ENCODE data around the gene SAMMSON.

The SAMMSON gene

DNA sequence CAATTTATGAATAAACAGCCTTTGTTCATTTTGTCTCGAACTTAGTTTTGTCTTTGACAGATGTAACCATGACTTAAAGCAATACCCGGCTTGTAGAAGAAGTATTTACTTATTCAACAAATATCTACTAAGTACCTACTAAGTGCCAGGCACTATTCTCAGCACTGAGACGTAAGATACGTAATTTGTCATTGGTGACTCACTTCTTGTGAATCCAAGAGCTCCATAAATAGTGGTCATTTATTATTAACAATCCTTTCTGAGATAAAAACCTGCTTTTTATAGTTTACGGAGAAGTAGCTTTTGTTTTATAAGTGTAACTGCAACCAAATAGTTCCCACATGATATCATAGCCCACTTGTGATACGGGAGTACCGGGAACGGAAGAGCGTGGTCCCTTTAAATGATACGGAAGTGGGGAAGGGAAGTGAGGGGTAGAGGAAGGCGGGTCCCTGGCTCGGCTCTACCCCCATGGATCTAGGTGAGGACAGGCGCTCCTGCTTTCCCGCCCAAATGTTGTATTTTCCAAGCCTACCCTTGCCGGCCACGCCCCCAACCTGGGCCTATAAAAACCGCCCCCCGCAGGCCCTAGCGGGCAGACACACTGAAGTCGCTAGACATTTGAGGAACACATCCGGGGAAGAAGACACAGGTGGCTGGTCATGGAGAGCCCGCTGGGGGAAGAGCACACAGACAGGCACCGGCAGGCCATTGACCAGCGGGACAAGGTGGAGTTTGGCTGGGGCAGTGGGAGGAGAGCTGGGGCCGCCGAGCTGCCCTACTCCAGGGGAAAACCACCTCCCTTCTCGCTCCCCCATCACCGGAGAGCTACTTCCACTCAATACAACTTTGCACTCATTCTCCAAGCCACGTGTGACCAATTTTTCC, at the start of gene SAMMSON:
Gene SAMMSON, plus strand, starts transcription at position 594 of the 888 bp plus-strand sequence.
- no peak for DNase-seq (ENCODE audit: low read depth)

DNA sequence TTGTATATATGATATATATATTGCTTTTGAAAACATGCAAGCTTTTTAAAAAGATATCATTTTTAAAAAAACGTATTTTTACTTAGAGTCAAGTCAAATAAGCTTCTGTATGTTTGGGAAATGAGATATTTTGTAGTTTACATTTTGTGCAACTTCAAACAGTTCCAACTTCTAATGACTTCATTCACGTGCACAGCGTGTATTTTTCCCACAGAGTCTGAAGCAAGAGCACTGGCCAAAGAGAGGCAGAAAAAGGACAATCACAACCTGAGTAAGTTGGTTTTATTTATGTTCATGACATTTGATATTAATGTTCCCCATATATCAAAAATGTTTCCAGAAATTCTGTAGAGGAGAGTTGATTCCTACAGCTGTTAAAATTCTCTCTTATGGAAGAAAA, 47.9 kb upstream of the SAMMSON start:
- no peak for DNase-seq (ENCODE audit: low read depth)

DNA sequence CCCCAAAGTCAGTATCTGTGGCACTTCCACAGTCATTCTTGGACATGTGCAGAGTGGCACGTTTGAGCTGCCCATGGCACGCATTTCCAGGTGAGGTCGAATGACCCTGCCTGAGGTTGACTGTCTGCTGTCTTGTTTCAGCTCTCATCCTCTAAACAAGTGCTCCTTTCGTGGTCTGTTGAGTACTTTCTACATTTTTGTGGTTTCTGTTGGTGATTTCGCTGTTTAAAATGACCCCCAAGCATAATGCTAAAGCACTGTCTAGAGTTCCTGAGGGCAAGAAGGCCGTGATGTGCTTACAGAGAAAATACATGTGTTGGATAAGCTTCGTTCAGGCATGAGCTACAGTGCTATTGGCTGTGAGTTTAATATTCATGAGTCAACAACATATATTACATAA, 40.0 kb upstream of the SAMMSON start:
- DNase-seq (ENCODE audit: low read depth) = no peak

DNA sequence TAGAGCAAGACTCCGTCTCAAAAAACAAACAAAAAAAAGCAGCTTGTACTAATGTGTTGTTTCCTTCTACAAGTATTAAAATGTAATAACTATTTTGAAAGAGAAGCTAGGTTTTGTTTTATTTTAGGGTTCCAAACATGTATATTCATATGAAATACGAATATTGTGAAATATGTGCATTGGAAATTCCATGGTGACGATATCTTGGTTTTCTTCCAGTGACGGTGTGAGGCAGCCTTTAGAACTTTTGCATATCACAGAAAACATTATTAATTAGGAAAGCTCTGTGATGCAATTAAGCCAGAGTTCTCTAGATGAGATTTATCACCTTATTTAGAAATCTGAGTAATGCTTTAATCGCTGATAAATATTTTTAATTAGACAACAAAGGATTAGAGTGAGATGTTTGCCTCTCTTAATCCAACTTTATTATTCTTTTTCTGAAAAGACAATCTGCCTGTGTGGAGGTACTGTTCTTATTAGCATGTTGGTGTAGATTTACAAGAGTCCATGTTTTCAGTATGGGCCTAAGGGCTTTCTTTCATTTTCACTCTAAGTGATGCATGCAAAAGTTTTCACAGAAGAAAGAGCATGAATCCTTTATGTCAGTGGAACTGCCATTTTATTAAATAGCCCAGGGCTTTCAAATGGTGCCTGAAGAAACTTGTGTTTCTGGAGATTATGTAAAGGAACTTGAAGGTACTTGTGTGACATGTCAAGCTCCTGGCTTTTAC, 37.7 kb upstream of the SAMMSON start:
- DNase-seq (ENCODE audit: low read depth) = no peak

DNA sequence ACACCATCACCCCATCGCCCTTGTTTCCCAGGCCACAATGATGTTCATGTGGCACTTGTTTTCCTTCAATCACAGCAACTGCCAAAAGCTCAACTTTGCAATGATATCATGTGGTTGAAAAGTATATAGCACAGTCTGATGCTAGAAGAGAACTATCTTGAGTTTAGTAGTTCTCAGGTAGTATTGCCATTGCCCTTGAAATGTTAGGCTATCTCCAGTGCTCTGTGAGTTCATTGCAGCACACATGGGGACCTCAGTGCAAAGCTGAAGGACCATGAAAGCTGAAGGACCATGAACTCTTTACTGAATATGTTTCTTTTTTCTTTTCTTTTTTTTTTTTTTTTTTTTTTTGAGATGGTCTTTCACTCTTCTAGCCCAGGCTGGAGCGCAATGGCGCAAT, 35.9 kb upstream of the SAMMSON start:
- DNase-seq (ENCODE audit: low read depth) = no peak

DNA sequence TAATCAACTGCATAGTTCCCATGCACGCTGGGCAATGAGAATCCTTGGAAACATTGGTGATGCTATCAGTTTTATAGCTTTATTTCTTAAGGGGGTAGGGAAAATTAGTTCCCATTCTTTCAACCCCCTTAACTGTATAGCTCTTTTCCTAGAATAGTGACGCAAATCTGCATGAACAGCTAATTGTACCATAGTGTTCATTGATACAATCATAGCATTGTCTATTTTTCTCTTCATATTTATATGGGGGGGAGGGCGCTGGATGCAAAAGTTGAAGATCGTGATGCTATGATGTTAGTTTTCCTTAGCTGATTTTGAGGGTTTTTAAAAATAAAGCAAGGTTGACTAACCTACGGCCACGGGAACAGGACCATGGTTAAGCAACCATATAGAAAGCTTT, 32.4 kb upstream of the SAMMSON start:
- DNase-seq (ENCODE audit: low read depth) = no peak

DNA sequence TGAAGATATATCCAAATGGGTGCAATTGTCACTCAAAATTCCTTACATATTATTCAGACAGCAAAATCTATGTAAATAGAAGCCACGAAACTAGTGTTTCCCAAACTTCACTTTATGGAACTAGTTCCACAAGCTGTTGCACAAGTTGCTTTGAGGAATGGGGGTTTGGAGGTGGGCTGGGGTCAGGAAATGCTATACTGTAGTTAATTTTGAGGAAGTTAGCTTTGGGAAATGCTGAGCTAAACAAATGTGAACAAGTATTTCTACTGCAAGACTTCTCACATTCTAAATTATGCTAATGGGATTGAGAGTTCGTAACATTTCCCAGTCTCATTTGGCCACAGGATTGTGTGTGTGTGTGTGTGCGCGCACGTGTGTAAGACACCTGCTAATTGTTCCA, 28.7 kb upstream of the SAMMSON start:
- DNase-seq (ENCODE audit: low read depth) = no peak

DNA sequence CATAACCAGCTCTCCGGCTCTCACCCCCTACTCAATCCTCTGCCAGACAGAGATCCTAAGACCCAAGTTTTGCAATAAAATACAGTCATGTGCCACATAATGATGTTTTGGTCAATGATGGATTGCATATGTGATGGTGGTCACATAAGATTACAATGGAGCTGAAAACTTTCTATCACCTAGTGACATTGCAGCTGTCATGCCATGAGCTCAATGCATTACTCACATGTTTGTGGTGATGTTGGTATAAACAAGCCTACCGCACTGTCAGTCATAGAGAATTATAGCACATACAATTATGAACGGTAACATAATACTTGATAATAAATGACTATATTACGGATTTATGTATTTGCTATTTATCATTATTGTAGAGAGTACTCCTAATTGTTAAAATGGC, 26.9 kb upstream of the SAMMSON start:
- no peak for DNase-seq (ENCODE audit: low read depth)

DNA sequence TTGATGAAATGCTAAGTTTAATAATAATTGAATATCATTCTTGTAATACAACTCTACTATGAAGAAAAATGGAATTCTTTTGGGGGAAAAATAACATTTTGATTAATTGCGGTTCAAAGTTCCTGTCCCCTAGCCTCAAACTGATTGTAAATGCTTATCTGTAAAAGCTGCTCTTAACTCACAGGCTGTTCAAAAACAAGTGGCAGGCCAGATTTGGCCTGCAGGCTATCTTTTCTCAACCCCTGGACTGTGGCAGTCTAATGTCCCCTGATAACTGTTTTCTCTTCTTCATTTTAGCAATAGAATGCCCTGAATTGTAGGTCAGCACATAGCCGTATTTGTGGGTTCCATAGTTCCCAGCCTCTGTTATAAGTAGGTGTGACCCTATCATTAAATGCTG, 23.5 kb upstream of the SAMMSON start:
- no peak for DNase-seq (ENCODE audit: low read depth)

DNA sequence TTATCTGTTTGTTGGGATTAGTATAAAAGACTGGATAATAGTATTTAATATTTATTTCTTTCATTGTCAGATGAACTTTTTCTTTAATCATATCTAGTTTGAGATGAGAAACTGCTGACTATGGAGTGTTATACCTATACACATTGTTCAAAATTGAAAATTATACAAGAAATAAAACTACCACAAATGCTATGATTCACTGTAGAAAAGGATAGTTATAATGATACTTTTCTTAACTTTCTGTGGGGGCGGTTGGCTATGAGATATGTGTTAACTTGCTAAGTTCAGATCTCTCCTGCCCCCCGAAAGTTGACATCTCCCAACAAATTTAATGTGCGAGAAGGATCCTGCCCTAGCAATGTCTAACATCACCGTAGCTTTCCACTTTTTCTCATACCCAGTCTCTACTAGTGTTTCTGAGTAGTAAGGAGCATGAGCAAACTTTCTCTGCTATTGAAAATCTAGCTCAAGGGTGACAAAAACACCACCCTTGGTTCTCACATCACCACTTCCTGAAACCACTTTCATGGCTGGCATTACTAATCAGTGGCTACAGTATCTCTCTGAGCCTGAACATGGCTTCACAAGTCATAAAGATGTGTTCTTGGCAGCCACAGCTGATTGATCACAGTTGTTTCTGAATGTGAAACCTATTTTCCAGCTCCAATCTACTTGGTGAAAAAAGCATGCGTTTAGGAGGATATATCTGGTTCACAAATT, 15.8 kb upstream of the SAMMSON start:
- DNase-seq (ENCODE audit: low read depth) = no peak

DNA sequence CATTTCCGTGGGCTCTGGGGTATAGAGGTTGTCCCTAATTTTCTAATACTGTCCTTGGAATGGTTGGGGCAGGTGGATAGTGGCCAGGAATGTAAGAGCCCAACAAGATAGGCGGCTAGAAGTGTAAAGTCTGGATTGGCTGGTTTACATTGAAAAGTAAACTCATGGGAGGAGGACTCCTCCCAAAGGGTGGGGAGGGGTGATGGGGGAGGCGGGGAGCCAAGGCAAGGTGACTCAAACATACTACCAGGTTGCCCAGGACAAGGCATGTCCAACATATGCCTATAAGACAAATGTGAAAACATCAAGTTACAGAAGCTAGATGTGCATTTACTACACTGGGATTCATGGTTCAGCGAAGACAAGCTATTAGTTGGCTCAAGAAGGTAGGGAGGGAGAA, 14.3 kb upstream of the SAMMSON start:
- no peak for DNase-seq (ENCODE audit: low read depth)

DNA sequence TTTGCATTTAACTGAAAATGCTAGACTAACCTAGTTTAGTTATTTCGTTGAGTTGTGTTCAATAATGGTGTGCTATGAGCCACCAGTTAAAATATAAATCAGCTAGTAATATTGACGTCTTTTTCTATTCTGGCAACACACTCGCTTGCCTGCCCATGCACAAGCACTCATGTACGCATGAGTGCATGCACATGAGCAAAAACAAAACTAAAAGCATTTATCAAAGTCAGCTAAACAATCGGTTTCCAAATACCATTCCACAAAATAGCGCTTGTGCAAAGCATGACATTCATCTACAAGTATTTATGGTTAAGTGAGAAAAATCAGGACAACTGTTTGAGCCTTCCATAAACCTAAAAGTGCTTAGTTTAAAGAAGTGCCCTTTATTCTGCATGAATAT, 13.1 kb upstream of the SAMMSON start:
- no peak for DNase-seq (ENCODE audit: low read depth)

DNA sequence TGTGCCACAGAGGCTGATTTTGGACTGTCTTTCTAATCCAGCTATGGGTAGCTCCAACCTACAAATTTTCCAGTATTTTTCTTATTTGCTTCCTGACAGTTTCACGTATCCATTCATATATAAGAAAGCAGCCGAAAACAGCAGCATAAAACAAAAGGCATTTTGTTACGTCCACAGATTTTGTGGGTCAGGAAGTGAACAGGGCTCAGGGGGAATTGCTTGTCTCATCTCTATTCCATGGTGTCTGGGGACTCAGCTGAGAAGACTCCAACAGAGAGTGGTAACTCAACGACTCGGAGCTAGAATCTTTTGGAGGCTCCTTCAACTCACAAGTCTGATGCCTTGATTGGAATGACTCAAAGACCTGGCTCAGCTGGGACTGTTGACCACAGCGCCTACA, 11.7 kb upstream of the SAMMSON start:
- no peak for DNase-seq (ENCODE audit: low read depth)

DNA sequence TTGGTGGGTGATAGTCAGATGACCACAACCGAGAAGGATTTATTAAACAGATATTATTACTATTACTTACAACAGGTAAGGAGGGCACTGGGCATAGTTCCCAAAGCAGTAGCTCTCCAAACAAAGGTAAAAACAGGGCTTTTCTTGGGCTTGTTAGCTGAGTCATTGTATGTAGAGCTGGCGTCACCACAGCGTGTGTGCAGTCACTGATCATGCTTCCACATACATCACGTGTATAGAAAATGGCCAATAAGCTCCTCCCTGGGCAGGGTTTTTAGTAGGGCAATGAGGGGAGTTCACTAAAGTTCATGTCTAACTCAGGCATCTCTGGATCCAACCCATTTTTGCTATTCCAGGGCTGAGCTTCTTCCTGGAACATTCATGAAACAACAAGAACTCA, 5.8 kb upstream of the SAMMSON start:
- no peak for DNase-seq (ENCODE audit: low read depth)

DNA sequence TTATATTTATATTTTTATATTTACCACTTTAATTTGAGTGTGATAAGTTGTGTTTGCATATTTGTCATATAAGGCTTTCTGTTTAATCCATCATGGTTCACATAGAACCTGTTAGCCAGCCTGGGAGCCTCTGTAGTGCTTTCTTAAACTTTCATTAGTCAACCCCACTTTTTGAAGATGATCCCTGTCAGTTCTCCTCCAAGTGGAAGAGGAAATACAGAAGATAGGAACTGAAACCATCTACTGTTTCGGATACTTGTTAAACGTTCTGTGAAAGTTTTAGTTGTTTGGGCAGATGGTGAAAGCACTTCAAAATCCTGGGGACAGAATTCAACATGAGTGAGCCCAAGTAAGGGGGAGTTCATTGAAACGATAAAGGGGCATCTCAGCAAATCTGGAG, 4.6 kb upstream of the SAMMSON start:
- DNase-seq (ENCODE audit: low read depth) = no peak

DNA sequence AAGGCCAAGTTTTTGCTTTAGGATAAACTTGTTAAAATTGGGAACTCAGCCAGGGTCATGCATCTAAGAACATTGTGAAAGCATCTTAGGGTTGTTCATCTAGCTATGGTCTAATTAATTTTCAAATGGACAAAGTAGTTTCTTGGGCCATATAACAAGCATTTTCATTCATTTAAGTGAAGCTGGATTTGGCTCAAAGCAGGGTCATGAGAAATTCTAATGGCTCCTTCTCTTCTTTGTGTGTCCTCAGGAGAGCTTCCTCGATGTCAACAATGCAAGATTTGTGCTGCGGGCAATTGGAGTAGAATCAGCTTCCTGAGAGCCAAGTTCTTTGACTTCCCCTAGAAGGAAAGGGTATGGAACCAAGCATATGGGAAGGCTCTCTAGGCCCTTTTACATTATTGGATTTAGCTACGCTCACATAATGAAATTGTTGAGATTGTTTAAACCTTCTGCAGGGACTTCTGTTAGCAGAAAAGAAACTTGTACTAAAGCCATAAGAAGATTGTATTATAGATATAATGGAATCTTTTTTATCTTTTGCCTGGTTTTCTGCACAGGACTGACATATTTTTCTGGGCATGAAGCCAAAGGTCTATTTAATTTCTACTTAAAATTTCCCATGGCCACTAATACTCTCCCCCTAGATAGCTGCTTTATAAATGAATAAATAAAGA, 1.8 kb upstream of the SAMMSON start:
- no peak for DNase-seq (ENCODE audit: low read depth)

DNA sequence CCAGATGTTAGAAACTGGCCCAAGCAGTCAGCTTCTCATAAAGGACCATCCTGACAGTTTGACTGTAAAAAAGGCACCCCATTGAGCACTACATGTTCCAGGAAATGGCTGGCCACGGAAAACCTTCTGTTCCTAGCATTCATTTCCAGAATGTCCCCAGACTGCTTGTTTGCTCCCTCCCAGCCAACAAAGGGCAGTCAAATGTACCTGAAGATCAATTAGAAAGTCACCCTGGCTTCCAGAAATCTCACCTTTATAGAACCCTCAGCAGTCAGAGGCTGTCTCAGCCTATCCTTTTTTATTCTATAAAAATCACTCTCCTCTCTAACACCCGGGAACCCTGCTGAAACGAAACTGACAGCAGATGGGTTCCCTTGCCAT, 784 bp upstream of the SAMMSON start:
- no peak for DNase-seq (ENCODE audit: low read depth)

DNA sequence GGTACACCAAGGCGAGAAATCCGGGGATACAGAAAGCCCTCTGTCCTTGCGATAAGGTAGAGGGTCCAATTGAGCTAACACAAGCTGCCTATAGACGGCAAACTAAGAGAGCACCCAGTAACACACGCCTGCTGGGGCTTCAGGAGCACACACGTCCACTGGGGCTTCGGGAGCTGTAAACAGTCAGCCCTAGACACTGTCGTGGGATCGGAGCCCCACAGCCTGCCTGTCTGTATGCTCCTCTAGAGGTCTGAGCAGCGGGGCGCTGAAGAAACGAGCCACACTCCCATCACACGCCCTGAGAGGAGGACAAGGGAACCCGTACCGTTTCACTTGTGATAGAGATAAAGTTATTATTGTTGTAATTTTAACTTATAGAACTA, 486 bp downstream of the SAMMSON start:
- no peak for DNase-seq (ENCODE audit: low read depth)

DNA sequence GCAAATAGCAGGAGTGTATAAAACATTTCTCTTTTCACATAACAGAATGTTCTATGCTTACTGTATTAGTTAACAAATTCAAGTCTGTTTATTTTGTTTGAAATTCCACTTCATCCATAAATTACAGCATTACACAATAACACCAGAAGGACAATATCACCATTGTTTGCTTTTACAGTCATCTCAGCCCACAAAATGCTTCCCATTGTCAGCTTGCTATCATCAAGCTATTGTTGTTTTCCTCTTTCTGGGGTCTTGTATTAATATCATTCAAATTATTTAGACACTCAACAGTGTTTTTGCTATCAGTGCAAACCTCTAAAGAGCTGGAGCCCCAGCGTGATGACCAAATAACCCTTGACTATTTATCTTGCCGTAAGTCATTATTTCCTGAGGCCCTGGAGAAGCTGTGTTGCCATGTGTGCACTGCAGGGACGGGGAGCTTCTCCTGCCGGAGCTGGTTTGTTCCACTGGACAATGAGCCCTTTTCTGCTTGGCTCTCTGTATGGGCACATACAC, 1.1 kb downstream of the SAMMSON start:
- DNase-seq (ENCODE audit: low read depth) = no peak

DNA sequence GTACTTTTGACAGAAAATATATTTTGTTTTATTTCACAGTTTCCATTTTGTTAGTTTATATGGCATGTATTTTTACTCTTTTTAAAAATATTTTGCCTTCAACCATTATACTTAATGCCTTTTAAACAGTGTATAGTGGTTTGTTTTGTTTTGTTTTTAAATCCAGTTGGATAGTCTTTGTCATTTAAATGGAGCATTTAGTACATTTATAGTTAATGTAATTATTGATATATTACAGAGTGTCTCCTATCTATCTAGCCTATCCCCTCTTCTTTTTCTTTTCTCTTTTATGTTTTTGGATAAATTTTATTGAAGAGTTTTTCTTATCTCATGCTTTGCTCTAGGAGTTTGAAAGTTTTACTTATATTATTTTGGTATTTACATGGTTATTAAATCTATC, 3.6 kb downstream of the SAMMSON start:
- no peak for DNase-seq (ENCODE audit: low read depth)

DNA sequence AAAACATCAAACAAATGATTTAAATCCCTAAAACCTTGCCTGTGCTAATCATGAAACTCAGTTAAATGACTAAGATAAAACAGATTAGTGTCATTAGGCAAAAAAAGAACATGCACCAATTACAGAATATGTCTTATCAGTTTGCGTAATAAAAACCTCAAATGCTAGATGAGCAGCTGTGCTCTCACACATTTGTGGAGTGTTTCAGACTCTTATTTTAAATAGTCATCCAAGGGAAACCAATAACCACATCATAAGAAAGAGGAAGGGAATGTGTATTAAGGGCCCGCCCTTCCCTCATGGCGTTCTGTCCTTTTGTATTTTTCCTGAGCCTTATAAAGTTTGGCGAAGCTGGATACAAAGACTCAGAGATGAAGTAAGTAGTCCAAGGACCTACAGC, 6.6 kb downstream of the SAMMSON start:
- no peak for DNase-seq (ENCODE audit: low read depth)

DNA sequence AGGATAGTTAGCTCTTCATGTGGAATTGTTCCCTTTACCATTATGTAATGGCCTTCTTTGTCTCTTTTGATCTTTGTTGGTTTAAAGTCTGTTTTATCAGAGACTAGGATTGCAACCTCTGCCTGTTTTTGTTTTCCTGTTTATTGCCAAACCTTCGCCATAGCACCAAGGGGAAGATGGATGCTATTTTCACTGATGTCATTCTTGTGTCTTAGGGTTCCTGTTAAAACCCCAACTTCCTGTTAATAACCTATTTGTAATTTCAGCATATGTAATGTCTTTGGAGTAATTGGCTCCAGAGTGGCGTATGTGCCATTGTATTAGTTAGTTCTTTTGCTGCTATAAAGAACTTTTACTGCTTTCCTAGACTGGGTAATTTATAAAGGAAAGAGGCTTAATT, 10.8 kb downstream of the SAMMSON start:
- DNase-seq (ENCODE audit: low read depth) = no peak
